ENCODE results near the gene MYLK2.
A peak's percentile ranks its signal among the peaks of the same experiment; 100 is the strongest.

MYLK2 gene

DNA sequence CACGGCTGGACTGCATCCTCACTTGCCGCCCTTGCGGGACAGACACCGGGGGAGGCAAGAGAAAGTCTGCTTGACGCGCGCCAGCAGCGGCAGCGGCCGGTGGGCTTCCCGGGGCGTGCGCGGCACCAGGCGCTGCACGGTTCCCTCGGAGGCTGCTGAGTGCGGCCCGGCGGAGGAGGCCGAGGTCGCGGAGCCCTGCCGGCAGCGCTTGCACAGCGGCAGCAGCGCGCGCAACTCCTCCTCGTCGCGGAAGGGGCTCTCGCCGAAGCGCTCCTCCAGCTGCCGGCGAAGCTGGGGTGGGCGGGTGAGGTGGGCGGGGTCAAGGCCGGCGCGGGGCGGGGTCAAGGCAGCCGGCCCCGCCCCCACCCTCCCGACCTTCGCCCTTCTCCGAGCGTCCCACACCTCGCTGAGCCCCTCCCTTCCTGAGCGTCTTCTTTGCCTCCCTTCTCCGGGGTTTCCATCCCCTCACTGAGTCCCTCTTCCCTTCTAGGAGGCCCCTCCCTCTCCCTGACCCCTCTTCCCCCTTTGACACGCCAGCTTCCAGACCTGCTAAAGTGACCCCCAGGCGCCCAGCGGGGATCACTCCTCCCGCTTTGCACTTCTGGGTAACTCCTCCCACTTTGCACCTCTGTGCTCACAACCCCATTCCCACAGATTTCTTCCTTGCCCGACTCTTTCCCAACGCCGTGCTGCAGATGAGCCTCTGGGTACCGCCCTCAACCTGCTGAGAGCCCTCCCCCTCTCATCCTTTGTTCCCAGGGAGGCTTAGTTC, 42.4 kb downstream of the MYLK2 start:
- H3K27ac ChIP-seq = peak overlapping the region; percentile 97

DNA sequence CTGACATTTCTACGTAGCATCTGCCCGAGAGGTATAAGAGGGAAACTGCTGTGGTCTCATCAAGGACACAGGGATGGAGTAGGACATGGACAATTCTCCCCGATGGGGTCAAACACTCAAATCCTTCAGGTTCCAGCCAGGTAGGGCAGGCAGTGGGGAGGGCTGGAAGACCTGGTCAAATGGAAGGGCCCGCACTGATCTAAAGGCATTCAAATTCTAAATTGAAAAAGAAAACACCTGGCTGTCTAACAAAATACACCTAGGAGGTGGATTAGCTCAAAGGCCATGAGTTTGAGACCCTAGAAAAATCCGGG, 43.0 kb downstream of the MYLK2 start:
- Histone ChIP-seq H3K36me3 (ENCODE audit: control insufficient read depth, insufficient read depth, low read length) (no peaks in the 10 kb centered on the region), H3K27ac (peak overlapping the region; percentile 97), H3K79me2 (no peaks in the 10 kb centered on the region), H2AFZ (peak overlapping the region; percentile 76), H3K4me2 (ENCODE audit: low read length) (peak overlapping the region; percentile 90), H3K9ac (no peak overlapping the region), H3K4me1 (peaks cover 39% of the 10 kb centered on the region), H3K9me3 (ENCODE audit: control insufficient read depth, low read length) (no peaks in the 10 kb centered on the region), H3K4me3 (ENCODE audit: low read depth, low read length) (peak overlapping the region; percentile 55), H3K27me3 (ENCODE audit: control insufficient read depth, insufficient read depth, low read length) (no peaks in the 10 kb centered on the region)
- no peak for TF ChIP-seq CTCF (IDR thresholded peaks at IDR 0.05)

More for the DNA sequence above, 42.4 kb downstream of the MYLK2 start:
- no peak for TF ChIP-seq CTCF (IDR thresholded peaks at IDR 0.05)
- peak overlapping the region; percentile 76 for H2AFZ ChIP-seq
- H3K36me3 ChIP-seq (ENCODE audit: control insufficient read depth, insufficient read depth, low read length) = no peaks in the 10 kb centered on the region
- H3K4me3 ChIP-seq (ENCODE audit: low read depth, low read length) = peak overlapping the region; percentile 68
- H3K27me3 ChIP-seq (ENCODE audit: control insufficient read depth, insufficient read depth, low read length) = no peaks in the 10 kb centered on the region
- H3K9ac ChIP-seq = peak overlapping the region; percentile 47
- H3K4me1 ChIP-seq = peaks cover 39% of the 10 kb centered on the region
- no peaks in the 10 kb centered on the region for H3K9me3 ChIP-seq (ENCODE audit: control insufficient read depth, low read length)
- peak overlapping the region; percentile 90 for H3K4me2 ChIP-seq (ENCODE audit: low read length)
- H3K79me2 ChIP-seq = no peaks in the 10 kb centered on the region

DNA sequence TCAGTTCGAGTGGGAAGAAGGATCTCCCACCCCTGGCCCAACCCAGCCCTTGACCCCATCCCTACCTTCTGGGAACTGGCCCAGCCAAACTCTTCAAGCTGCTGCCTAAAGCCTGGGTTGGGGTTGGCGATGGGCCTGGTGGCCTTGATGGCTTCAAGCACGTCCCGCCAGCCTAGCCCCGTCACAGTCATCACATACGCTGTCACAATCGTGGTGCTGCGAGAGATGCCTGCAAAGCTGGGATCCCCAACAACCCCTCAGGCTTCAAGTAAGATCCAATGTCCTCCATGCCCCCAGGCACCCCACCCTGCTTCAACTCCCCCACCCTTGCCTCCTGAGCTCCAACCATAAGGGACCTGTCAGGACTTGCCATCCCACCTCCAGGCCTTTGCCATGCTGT, 43.4 kb downstream of the MYLK2 start:
- Histone ChIP-seq H3K79me2 (no peaks in the 10 kb centered on the region), H3K9me3 (ENCODE audit: control insufficient read depth, low read length) (no peaks in the 10 kb centered on the region), H3K4me3 (ENCODE audit: low read depth, low read length) (no peak overlapping the region), H3K27me3 (ENCODE audit: control insufficient read depth, insufficient read depth, low read length) (no peaks in the 10 kb centered on the region), H3K4me2 (ENCODE audit: low read length) (no peak overlapping the region), H3K36me3 (ENCODE audit: control insufficient read depth, insufficient read depth, low read length) (no peaks in the 10 kb centered on the region), H2AFZ (no peak overlapping the region), H3K9ac (no peak overlapping the region), H3K4me1 (peaks cover 36% of the 10 kb centered on the region), H3K27ac (no peak overlapping the region)
- no peak for TF ChIP-seq CTCF (IDR thresholded peaks at IDR 0.05)

DNA sequence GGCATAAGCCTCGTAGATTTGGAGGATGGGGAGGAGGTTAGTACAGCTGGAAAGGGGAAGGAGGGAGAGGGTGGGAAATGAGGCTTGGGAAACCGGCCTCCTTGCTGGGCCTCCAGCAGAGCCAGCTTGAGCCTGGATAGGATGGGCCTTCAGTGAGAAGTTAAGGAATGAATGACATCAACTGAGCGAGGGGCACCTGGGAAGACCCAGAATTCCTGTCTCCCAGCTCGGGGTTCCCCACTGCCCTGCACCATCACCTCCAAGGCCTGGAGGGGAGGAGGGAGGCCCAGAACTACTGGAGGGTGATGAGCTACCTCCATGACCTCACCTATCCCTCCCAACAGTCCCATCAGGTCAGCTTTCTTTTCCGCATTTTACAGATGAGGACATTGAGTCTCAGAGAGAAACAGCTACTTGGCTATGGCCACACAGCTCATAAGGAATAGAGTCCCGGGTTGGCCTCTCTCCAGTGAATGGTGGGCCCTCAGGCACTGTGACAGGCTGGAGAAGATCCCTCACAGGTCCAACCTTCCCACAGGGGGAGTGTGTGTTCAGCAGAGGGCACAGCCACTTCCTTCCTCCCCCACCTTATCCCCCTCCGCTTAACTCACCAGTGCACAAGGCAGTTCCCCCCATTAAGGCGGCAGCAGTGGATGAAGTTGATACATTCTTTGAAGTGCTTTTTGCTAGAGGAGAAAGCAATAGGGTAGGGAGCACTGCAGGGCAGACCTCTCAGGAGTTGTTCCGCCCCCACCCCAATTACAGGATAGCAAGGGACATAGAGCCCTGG, 44.3 kb downstream of the MYLK2 start:
- Histone ChIP-seq H3K4me2 (ENCODE audit: low read length) (no peak overlapping the region), H2AFZ (no peak overlapping the region), H3K4me3 (ENCODE audit: low read depth, low read length) (no peak overlapping the region), H3K36me3 (ENCODE audit: control insufficient read depth, insufficient read depth, low read length) (no peaks in the 10 kb centered on the region), H3K9me3 (ENCODE audit: control insufficient read depth, low read length) (no peaks in the 10 kb centered on the region), H3K79me2 (peaks cover 4% of the 10 kb centered on the region), H3K27me3 (ENCODE audit: control insufficient read depth, insufficient read depth, low read length) (no peaks in the 10 kb centered on the region), H3K4me1 (peaks cover 30% of the 10 kb centered on the region), H3K9ac (no peak overlapping the region), H3K27ac (no peak overlapping the region)
- TF ChIP-seq CTCF (IDR thresholded peaks at IDR 0.05) = no peak
